B cell (primary cell): ENCODE measurements around the gene SAMD4A. TPM values are rescaled to one million over a fixed set of nuclear protein-coding genes. Genes with fewer than 3 reads are reported as not detected.

Experiments used
- ATAC-seq: fragments of 200-7000 bp; cut with Tn5 transposase; one replicate; pipeline ENCODE4 v1.10.0; 2021; ENCODE audit warnings: low read depth, mild to moderate bottlenecking, moderate number of reproducible peaks, moderate library complexity
- CTCF ChIA-PET: fragments of 350-600 bp; sonication (Branson Sonifier 250); formaldehyde crosslinking; loops from one replicate; lab custom pipeline; 2021; ENCODE audit warnings: antibody characterized with exemption, inconsistent platforms; lab: Charles Lee
- POLR2A ChIA-PET: fragments of 350-600 bp; sonication (Branson Sonifier 250); formaldehyde crosslinking; loops from one replicate; lab custom pipeline; 2021; ENCODE audit warnings: antibody characterized with exemption; lab: Charles Lee
- DNase-seq: peaks from one replicate; pipeline ENCODE4 v3.0.0; 2013
- H2AFZ ChIP-seq: 2 replicates; pipeline ENCODE4 v1.6.1; 2012; ENCODE audit warnings: mild to moderate bottlenecking, low read depth, low read length; ENCODE audit not compliant: insufficient read depth, poor library complexity, severe bottlenecking
- H3K27ac ChIP-seq, 2 donors: 1 replicate in 1 of 2; 2 replicates in 1 of 2; pipeline ENCODE4 v1.5.1; 2012 to 2013; ENCODE audit warnings: low read length in 2 of 2, mild to moderate bottlenecking in 2 of 2, moderate library complexity in 1 of 2
- H3K27me3 ChIP-seq, 4 experiments: fragments of 200-600 bp in 1 of 4; sonication (generic) in 1 of 4; replicated peaks in 1 of 4; 1 replicate in 2 of 4; 2 replicates in 2 of 4; pipeline versions ENCODE4 v1.6.1 to v1.7.0; 2013 to 2016; ENCODE audit warnings: low read length in 3 of 4, mild to moderate bottlenecking in 2 of 4, mixed read lengths in 1 of 4, moderate library complexity in 1 of 4; ENCODE audit not compliant: insufficient read depth in 4 of 4, control insufficient read depth in 3 of 4; ENCODE audit errors: control extremely low read depth in 1 of 4
- H3K36me3 ChIP-seq, 2 experiments: replicated peaks in 1 of 2; 1 replicate in 1 of 2; 2 replicates in 1 of 2; pipeline versions ENCODE4 v1.6.1 to v1.7.1; 2013; ENCODE audit warnings: low read length in 1 of 2; ENCODE audit not compliant: insufficient read depth in 2 of 2, control insufficient read depth in 1 of 2; ENCODE audit errors: control extremely low read depth in 1 of 2, extremely low read depth in 1 of 2
- H3K4me1 ChIP-seq, 2 donors: fragments of 200-600 bp in 1 of 2; sonication (generic) in 1 of 2; 1 replicate in 1 of 2; 2 replicates in 1 of 2; pipeline versions ENCODE4 v1.5.1 to v1.6.1; 2013 to 2017; ENCODE audit warnings: low read length in 2 of 2; ENCODE audit not compliant: control insufficient read depth in 2 of 2, insufficient read depth in 2 of 2
- H3K4me2 ChIP-seq: replicated peaks from 2 replicates; pipeline ENCODE3; 2012; ENCODE audit warnings: mild to moderate bottlenecking, low read depth, low read length; ENCODE audit not compliant: poor library complexity, severe bottlenecking
- H3K4me3 ChIP-seq, 5 experiments: fragments of 200-600 bp in 1 of 5; sonication (generic) in 1 of 5; 1 replicate in 3 of 5; 2 replicates in 2 of 5; pipeline versions ENCODE4 v1.5.1 to v1.7.0; 2011 to 2016; ENCODE audit warnings: low read length in 4 of 5, mild to moderate bottlenecking in 4 of 5, low read depth in 2 of 5, control low read depth in 1 of 5, moderate library complexity in 1 of 5; ENCODE audit not compliant: insufficient read depth in 1 of 5; ENCODE audit errors: control extremely low read depth in 1 of 5, extremely low read depth in 1 of 5
- H3K79me2 ChIP-seq: fragments of 200-600 bp; sonication (generic); one replicate; pipeline ENCODE4 v1.6.0; 2016; ENCODE audit warnings: low read length; ENCODE audit not compliant: control insufficient read depth, insufficient read depth
- H3K9ac ChIP-seq: fragments of 200-600 bp; sonication (generic); 2 replicates; pipeline ENCODE4 v1.6.1; 2017; ENCODE audit warnings: mild to moderate bottlenecking, low read length, moderate library complexity
- H3K9me3 ChIP-seq, 3 donors: one replicate each; pipeline versions ENCODE4 v1.6.1 to v1.7.1; 2013; ENCODE audit warnings: low read length in 2 of 3; ENCODE audit not compliant: control insufficient read depth in 2 of 3, insufficient read depth in 1 of 3; ENCODE audit errors: control extremely low read depth in 1 of 3
- H4K20me1 ChIP-seq: 2 replicates; pipeline ENCODE4 v1.6.0; 2012; ENCODE audit warnings: mild to moderate bottlenecking, low read length; ENCODE audit not compliant: insufficient read depth, control insufficient read depth, poor library complexity, severe bottlenecking
- H3K27ac Mint-ChIP-seq: one replicate; pipeline ENCODE4 v1.8.0; 2021; ENCODE audit warnings: mixed read lengths
- H3K27me3 Mint-ChIP-seq: one replicate; pipeline ENCODE4 v1.8.0; 2021; ENCODE audit warnings: mixed read lengths
- H3K4me1 Mint-ChIP-seq: one replicate; pipeline ENCODE4 v1.8.0; 2021; ENCODE audit warnings: mixed read lengths
- H3K4me3 Mint-ChIP-seq: one replicate; pipeline ENCODE4 v1.8.0; 2021; ENCODE audit warnings: mixed read lengths
- H3K9me3 Mint-ChIP-seq: one replicate; pipeline ENCODE4 v1.8.0; 2022; ENCODE audit warnings: mixed read lengths; ENCODE audit not compliant: insufficient read depth
- CTCF ChIP-seq: fragments of 200-600 bp; IDR thresholded peaks from one replicate; pipeline ENCODE4 v1.8.0; 2022; ENCODE audit warnings: antibody characterized with exemption, mild to moderate bottlenecking
- EZH2 ChIP-seq: IDR thresholded peaks from 2 replicates; pipeline ENCODE4 v1.6.1; 2012; ENCODE audit warnings: borderline replicate concordance, low read depth, mild to moderate bottlenecking, moderate library complexity, low read length; ENCODE audit not compliant: insufficient read depth, poor library complexity, severe bottlenecking
- WGBS: methylation state at CpG from one replicate; pipeline ENCODE4 v1.1.5; 2013; ENCODE audit warnings: missing lambda C conversion rate; ENCODE audit not compliant: insufficient coverage; 5-methylcytosine and 5-hydroxymethylcytosine counted together
- intact Hi-C: fragments of 100-400 bp; cut with micrococcal nuclease; formaldehyde crosslinking; loops from one replicate; pipeline ENCODE4 v1.10.0; 2022
- polyA plus RNA-seq: library from polyadenylated mRNA; depleted of rRNA; stranded (reverse); fragments of >200 nt; gene quantifications from 2 replicates; pipeline ENCODE4 v1.2.3, GENCODE V29; 2012
- total RNA-seq, 2 donors: library from RNA; stranded (reverse); fragments of 120-200 nt in 1 of 2; gene quantifications; 1 replicate in 1 of 2; 2 replicates in 1 of 2; pipeline versions ENCODE4 v1.2.3 to v1.2.4, GENCODE V29; 2013 to 2022

The SAMD4A gene
- total and polyA plus RNA-seq, 2 donors (not counting 1 experiment from before 2014, with no cell fraction given), result 5.7 to 13.7 TPM

- no peak for DNase-seq
- Histone ChIP-seq H3K36me3 (no peaks in the 10 kb centered on the region), H2AFZ (no peak overlapping the region), H3K9ac (no peak overlapping the region), H3K79me2 (peaks cover 12% of the 10 kb centered on the region), H3K27me3 (no peaks in the 10 kb centered on the region), H3K4me3 (no peak overlapping the region), H3K9me3 (no peaks in the 10 kb centered on the region), H3K4me1 (peaks cover 0 to 5% of the 10 kb centered on the region in 2 donors), H4K20me1 (no peaks in the 10 kb centered on the region), H3K27ac (no peak overlapping the region), H3K4me2 (no peak overlapping the region)
- no peak overlapping the region for H3K27ac Mint-ChIP-seq
- no peak for TF ChIP-seq CTCF
- no peak for TF ChIP-seq EZH2
- H3K4me1 Mint-ChIP-seq, result peaks cover 8% of the 10 kb centered on the region
- ChIA-PET POLR2A (no interaction called here), CTCF (interaction anchor here (0.8 to 7.4 kb wide), 5 partner anchors 12 to 157 kb away, joined by 3 to 82 read pairs (median 3); partner anchors contain the start of gene SAMD4A)
- no peaks in the 10 kb centered on the region for H3K9me3 Mint-ChIP-seq
- no peaks in the 10 kb centered on the region for H3K27me3 Mint-ChIP-seq
- no peak for ATAC-seq
- WGBS, result 85% methylated on average over 4 of the region's 4 CpGs
- no peak overlapping the region for H3K4me3 Mint-ChIP-seq
- intact Hi-C loops, result no loop called here
These were observed 157.2 kb downstream of the SAMD4A start for GRCh38 chr14:54724123-54724522.

- POLR2A ChIA-PET, result no interaction called here
- no peaks in the 10 kb centered on the region for H3K27me3 Mint-ChIP-seq
- no peak overlapping the region for H3K9ac ChIP-seq
These were observed 157.9 kb downstream of the SAMD4A start for GRCh38 chr14:54724676-54725325.

More at GRCh38 chr14:54724676-54725325, 157.9 kb downstream of the SAMD4A start:
- Histone ChIP-seq H3K4me2 (no peak overlapping the region), H2AFZ (no peak overlapping the region), H3K4me3 (no peak overlapping the region), H3K9me3 (no peaks in the 10 kb centered on the region), H3K27me3 (no peaks in the 10 kb centered on the region), H3K79me2 (peaks cover 7% of the 10 kb centered on the region), H4K20me1 (no peaks in the 10 kb centered on the region), H3K4me1 (peaks cover 4 to 12% of the 10 kb centered on the region in 2 donors), H3K27ac (no peak overlapping the region), H3K36me3 (no peaks in the 10 kb centered on the region)
- TF ChIP-seq EZH2 (no peak), CTCF (no peak)
- no peak for ATAC-seq
- Mint-ChIP-seq H3K9me3 (no peaks in the 10 kb centered on the region), H3K27ac (no peak overlapping the region), H3K4me1 (peaks cover 13% of the 10 kb centered on the region), H3K4me3 (no peak overlapping the region)
- DNase-seq, result no peak
- intact Hi-C loops, result no loop called here
- WGBS, result 100% methylated on average over 1 of the region's 5 CpGs
- CTCF ChIA-PET, result interaction anchor here (0.6 to 7.4 kb wide), 6 partner anchors 11 to 268 kb away, joined by 3 to 82 read pairs (median 3); partner anchors contain the start of gene SAMD4A
